ENCODE data around the gene CCDC124. TPM values are rescaled to one million over a fixed set of nuclear protein-coding genes. Genes with fewer than 3 reads are reported as not detected.
A peak's percentile ranks its signal among the peaks of the same experiment; 100 is the strongest.

CCDC124 gene
- total and polyA plus RNA-seq, 2 donors from 2014 or later, result 59.5 to 120 TPM

DNA sequence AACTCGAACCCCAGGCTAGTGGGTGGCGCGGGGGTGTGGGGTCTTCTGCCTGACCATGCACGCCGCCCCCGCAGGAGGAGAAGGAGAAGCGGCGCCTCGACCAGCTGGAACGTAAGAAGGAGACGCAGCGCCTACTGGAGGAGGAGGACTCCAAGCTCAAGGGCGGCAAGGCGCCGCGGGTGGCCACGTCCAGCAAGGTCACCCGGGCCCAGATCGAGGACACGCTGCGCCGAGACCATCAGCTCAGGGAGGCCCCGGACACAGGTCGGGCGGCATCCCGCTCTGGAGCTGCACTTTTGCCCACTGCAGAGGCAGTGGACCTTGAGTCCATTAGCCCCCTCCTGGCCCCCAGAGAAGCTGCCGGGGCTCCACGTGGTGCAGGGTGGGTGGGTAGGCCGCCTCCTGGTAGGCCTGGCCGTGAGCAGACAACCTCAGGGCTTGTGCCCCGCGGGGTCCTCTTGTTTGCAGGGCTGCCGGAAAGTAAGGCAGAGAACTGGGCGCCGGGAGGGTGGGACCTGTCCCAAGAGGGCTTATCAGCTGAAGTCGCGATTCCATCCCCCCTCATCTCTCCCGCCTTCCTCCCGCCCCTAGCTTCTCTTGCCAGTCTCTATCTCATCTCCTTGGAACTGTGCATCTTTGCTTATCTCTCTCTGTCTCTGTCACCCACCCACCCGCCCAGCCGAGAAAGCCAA is 9.9 kb downstream of the CCDC124 start:
- H3K4me1 ChIP-seq (ENCODE audit: control insufficient read depth in 2 of 3, insufficient read depth in 2 of 3, low read depth in 1 of 3, low read length in 3 of 3), result peaks cover 0 to 6% (median 5%) of the 10 kb centered on the region in 3 donors
- H3K36me3 ChIP-seq (ENCODE audit: control insufficient read depth in 2 of 3, insufficient read depth in 3 of 3, low read length in 3 of 3), result no peaks in the 10 kb centered on the region
- no peak overlapping the region for H3K27ac ChIP-seq (ENCODE audit: low read depth in 2 of 2, low read length in 2 of 2)

DNA sequence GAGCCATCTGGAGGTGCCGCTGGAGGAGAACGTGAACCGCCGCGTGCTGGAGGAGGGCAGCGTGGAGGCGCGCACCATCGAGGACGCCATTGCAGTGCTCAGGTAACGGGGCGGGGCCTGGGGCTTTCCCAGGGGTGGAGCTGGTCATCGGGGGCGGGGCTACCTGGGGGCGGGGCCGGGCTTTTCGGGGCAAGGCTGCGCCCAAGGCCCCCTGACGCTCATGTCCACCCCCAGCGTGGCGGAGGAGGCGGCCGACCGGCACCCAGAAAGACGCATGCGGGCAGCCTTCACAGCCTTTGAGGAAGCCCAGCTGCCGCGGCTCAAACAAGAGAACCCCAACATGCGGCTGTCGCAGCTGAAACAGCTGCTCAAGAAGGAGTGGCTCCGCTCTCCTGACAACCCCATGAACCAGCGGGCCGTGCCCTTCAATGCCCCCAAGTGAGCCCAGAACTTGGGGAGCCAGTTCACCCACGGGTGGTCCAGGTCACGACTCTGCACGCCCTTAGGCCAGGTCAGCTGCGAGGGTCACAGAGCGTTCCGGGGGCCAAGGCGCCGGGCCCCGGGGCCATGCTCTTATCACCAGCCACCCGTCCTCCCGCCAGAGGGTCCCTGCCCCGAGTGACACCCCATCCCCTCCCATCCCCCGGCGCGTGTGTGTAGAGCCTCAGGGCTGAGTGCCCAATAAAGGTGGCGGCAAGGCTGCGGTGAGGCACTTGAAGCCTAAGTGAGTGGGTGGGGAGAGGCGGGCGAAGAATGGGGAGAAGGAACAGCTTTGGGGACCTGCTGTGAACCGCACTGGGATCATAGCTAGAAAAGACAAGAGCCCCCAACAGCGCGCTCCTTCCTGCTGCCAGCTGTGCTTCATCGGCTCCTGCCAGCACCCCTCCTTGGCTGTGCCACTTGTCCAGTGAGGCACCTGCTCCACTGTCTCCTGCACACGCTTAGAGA is 10.7 kb downstream of the CCDC124 start:
- no peaks in the 10 kb centered on the region for H3K9me3 ChIP-seq (ENCODE audit: control insufficient read depth in 2 of 3, insufficient read depth in 1 of 3, low read length in 3 of 3)
- H3K27me3 ChIP-seq (ENCODE audit: control insufficient read depth, insufficient read depth, low read length), result no peaks in the 10 kb centered on the region
- no peak overlapping the region for H3K27ac ChIP-seq (ENCODE audit: low read depth in 2 of 2, low read length in 2 of 2)
- no peaks in the 10 kb centered on the region for H3K36me3 ChIP-seq (ENCODE audit: control insufficient read depth in 2 of 3, insufficient read depth in 3 of 3, low read length in 3 of 3)
- H3K4me3 ChIP-seq (ENCODE audit: low read length in 3 of 3), result no peak overlapping the region
- no peak overlapping the region for H3K9ac ChIP-seq (ENCODE audit: low read length in 3 of 3)
- DNase-seq (peak; percentile 58 to 87 (median 70)), FAIRE-seq (no peak)
- TF ChIP-seq, protein P1, sequence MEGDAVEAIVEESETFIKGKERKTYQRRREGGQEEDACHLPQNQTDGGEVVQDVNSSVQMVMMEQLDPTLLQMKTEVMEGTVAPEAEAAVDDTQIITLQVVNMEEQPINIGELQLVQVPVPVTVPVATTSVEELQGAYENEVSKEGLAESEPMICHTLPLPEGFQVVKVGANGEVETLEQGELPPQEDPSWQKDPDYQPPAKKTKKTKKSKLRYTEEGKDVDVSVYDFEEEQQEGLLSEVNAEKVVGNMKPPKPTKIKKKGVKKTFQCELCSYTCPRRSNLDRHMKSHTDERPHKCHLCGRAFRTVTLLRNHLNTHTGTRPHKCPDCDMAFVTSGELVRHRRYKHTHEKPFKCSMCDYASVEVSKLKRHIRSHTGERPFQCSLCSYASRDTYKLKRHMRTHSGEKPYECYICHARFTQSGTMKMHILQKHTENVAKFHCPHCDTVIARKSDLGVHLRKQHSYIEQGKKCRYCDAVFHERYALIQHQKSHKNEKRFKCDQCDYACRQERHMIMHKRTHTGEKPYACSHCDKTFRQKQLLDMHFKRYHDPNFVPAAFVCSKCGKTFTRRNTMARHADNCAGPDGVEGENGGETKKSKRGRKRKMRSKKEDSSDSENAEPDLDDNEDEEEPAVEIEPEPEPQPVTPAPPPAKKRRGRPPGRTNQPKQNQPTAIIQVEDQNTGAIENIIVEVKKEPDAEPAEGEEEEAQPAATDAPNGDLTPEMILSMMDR (IDR thresholded peaks at IDR 0.05; ENCODE audit: borderline replicate concordance, extremely low read depth, insufficient read depth), result no peak
- intact Hi-C loops (cut with DNase I), result loop anchor here (5.0 kb wide), 1 partner anchor 49 kb away; no protein-coding TSS in a partner anchor
- peaks cover 0 to 6% (median 5%) of the 10 kb centered on the region in 3 donors for H3K4me1 ChIP-seq (ENCODE audit: control insufficient read depth in 2 of 3, insufficient read depth in 2 of 3, low read depth in 1 of 3, low read length in 3 of 3)

More for the DNA sequence above, 9.9 kb downstream of the CCDC124 start:
- no peak overlapping the region for H3K9ac ChIP-seq (ENCODE audit: low read length in 3 of 3)
- H3K27me3 ChIP-seq (ENCODE audit: control insufficient read depth, insufficient read depth, low read length), result no peaks in the 10 kb centered on the region
- no peak overlapping the region for H3K4me3 ChIP-seq (ENCODE audit: low read length in 3 of 3)
- H3K9me3 ChIP-seq (ENCODE audit: control insufficient read depth in 2 of 3, insufficient read depth in 1 of 3, low read length in 3 of 3), result no peaks in the 10 kb centered on the region
- DNase-seq (peak; percentile 69 to 87 (median 73)), FAIRE-seq (no peak)
- TF ChIP-seq, protein P1 (IDR thresholded peaks at IDR 0.05; ENCODE audit: borderline replicate concordance, extremely low read depth, insufficient read depth), result no peak
- intact Hi-C loops (cut with DNase I), result loop anchor here (5.0 kb wide), 1 partner anchor 50 kb away; no protein-coding TSS in a partner anchor

DNA sequence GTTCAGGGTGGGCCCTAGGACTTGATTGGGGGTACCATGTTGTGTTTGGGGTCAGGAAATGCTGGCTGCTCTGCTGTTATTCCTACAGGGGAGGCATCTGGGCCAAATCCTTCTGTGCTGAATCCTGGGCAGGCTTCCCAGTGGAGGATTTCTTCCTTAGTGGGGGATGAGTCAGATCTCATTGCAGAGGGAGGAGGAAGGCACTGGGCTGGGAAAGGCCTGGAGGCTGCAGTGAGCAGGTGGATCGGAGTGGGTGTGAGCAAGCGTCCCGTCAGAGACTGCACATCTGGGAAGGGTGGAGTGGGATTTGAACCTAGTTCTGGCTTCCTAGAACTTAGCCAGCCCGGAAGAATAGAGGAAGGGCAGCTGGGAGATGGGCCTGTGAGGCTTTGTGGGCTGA is 11.5 kb downstream of the CCDC124 start:
- no peak overlapping the region for H3K4me3 ChIP-seq (ENCODE audit: low read length in 3 of 3)
- no peak overlapping the region for H3K27ac ChIP-seq (ENCODE audit: low read depth in 2 of 2, low read length in 2 of 2)
- no peak overlapping the region for H3K9ac ChIP-seq (ENCODE audit: low read length in 3 of 3)
- DNase-seq (no peak), FAIRE-seq (no peak)
- H3K9me3 ChIP-seq (ENCODE audit: control insufficient read depth in 2 of 3, insufficient read depth in 1 of 3, low read length in 3 of 3), result no peaks in the 10 kb centered on the region
- no peaks in the 10 kb centered on the region for H3K36me3 ChIP-seq (ENCODE audit: control insufficient read depth in 2 of 3, insufficient read depth in 3 of 3, low read length in 3 of 3)
- TF ChIP-seq, protein P1 (IDR thresholded peaks at IDR 0.05; ENCODE audit: borderline replicate concordance, extremely low read depth, insufficient read depth), result no peak
- H3K27me3 ChIP-seq (ENCODE audit: control insufficient read depth, insufficient read depth, low read length), result no peaks in the 10 kb centered on the region
- peaks cover 0 to 8% (median 5%) of the 10 kb centered on the region in 3 donors for H3K4me1 ChIP-seq (ENCODE audit: control insufficient read depth in 2 of 3, insufficient read depth in 2 of 3, low read depth in 1 of 3, low read length in 3 of 3)
- intact Hi-C loops (cut with DNase I), result loop anchor here (5.0 kb wide), 1 partner anchor 48 kb away; no protein-coding TSS in a partner anchor
